ENCODE results near the gene SLAIN2.

DNA sequence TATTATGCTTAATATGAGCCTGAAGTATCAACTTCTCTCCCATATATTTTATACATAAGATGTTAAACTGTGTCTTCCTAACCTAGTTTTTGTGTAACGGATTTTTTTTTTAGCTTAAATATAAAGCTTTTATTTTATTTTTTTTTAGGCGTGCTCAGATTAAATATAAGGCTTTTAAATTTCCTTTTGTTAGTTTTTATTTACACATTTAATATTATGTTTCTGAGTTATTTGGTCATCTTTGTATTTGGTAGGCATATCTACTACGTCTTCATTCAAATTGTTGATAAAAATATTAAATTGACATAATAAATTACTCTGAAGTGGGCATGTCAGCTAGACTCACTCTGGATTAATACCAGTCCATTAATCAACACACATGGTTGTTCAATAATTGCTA is 4.2 kb downstream of the SLAIN2 start:
- TF ChIP-seq, protein P1, sequence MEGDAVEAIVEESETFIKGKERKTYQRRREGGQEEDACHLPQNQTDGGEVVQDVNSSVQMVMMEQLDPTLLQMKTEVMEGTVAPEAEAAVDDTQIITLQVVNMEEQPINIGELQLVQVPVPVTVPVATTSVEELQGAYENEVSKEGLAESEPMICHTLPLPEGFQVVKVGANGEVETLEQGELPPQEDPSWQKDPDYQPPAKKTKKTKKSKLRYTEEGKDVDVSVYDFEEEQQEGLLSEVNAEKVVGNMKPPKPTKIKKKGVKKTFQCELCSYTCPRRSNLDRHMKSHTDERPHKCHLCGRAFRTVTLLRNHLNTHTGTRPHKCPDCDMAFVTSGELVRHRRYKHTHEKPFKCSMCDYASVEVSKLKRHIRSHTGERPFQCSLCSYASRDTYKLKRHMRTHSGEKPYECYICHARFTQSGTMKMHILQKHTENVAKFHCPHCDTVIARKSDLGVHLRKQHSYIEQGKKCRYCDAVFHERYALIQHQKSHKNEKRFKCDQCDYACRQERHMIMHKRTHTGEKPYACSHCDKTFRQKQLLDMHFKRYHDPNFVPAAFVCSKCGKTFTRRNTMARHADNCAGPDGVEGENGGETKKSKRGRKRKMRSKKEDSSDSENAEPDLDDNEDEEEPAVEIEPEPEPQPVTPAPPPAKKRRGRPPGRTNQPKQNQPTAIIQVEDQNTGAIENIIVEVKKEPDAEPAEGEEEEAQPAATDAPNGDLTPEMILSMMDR (IDR thresholded peaks at IDR 0.05) = no peak
- TF ChIP-seq MYBL2 (CRISPR knock-in tag; IDR thresholded peaks at IDR 0.05) (no peak), TCF7 (CRISPR knock-in tag; IDR thresholded peaks at IDR 0.05; ENCODE audit: low read depth) (no peak), ZNF219 (CRISPR knock-in tag; IDR thresholded peaks at IDR 0.05; ENCODE audit: borderline replicate concordance) (no peak)
- TF ChIP-seq, protein P2, sequence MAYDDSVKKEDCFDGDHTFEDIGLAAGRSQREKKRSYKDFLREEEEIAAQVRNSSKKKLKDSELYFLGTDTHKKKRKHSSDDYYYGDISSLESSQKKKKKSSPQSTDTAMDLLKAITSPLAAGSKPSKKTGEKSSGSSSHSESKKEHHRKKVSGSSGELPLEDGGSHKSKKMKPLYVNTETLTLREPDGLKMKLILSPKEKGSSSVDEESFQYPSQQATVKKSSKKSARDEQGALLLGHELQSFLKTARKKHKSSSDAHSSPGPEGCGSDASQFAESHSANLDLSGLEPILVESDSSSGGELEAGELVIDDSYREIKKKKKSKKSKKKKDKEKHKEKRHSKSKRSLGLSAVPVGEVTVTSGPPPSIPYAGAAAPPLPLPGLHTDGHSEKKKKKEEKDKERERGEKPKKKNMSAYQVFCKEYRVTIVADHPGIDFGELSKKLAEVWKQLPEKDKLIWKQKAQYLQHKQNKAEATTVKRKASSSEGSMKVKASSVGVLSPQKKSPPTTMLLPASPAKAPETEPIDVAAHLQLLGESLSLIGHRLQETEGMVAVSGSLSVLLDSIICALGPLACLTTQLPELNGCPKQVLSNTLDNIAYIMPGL (CRISPR knock-in tag; IDR thresholded peaks at IDR 0.05) = no peak
- TF ChIP-seq, protein P3, sequence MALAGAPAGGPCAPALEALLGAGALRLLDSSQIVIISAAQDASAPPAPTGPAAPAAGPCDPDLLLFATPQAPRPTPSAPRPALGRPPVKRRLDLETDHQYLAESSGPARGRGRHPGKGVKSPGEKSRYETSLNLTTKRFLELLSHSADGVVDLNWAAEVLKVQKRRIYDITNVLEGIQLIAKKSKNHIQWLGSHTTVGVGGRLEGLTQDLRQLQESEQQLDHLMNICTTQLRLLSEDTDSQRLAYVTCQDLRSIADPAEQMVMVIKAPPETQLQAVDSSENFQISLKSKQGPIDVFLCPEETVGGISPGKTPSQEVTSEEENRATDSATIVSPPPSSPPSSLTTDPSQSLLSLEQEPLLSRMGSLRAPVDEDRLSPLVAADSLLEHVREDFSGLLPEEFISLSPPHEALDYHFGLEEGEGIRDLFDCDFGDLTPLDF (CRISPR knock-in tag; IDR thresholded peaks at IDR 0.05) = no peak
